PC-3 (cell line): ENCODE measurements around the gene ACSBG1. TPM values are rescaled to one million over a fixed set of nuclear protein-coding genes. Genes with fewer than 3 reads are reported as not detected.

ENCODE experiments used
- ATAC-seq: fragments of 200-7000 bp; cut with Tn5 transposase; 2 replicates; pipeline ENCODE4 v1.9.1; 2020; ENCODE audit warnings: mild to moderate bottlenecking, moderate library complexity
- BruUV-seq: library from RNA; stranded (reverse); fragments of 400-500 nt; replicated peaks from 2 replicates; lab custom pipeline; 2021; lab: Mats Ljungman, UMichigan
- CTCF ChIA-PET: fragments of 300-600 bp; sonication (Branson Sonifier 250); formaldehyde crosslinking; loops from one replicate; lab custom pipeline; 2022; ENCODE audit warnings: antibody characterized with exemption; lab: Charles Lee
- POLR2A ChIA-PET: fragments of 300-600 bp; sonication (Branson Sonifier 250); formaldehyde crosslinking; loops from one replicate; lab custom pipeline; 2022; ENCODE audit warnings: antibody characterized with exemption; ENCODE audit not compliant: unreplicated experiment; lab: Charles Lee
- DNase-seq: peaks from one replicate; pipeline ENCODE4 v3.0.0-alpha.2; 2015
- H2AFZ ChIP-seq: fragments of 300-600 bp; sonication (generic); 2 replicates; pipeline ENCODE4 v1.6.0; 2016; ENCODE audit warnings: antibody characterized with exemption, low read length
- H3F3A ChIP-seq: fragments of 300-600 bp; sonication (generic); one replicate; pipeline ENCODE4 v1.6.0; 2017; ENCODE audit warnings: antibody characterized with exemption, low read length, control low read depth, mild to moderate bottlenecking; ENCODE audit not compliant: unreplicated experiment
- H3K27ac ChIP-seq: fragments of 300-600 bp; sonication (generic); 2 replicates; pipeline ENCODE4 v1.5.1; 2016; ENCODE audit warnings: mild to moderate bottlenecking, low read length
- H3K27me3 ChIP-seq: fragments of 300-600 bp; sonication (generic); 2 replicates; pipeline ENCODE4 v1.6.1; 2016; ENCODE audit warnings: low read length, mixed read lengths
- H3K36me3 ChIP-seq: fragments of 300-600 bp; sonication (generic); 2 replicates; pipeline ENCODE4 v1.6.1; 2016; ENCODE audit warnings: low read depth, mixed run types, low read length, mixed read lengths
- H3K4me1 ChIP-seq: fragments of 300-600 bp; sonication (generic); 2 replicates; pipeline ENCODE4 v1.5.1; 2016; ENCODE audit warnings: low read length; ENCODE audit not compliant: insufficient read depth
- H3K4me2 ChIP-seq: fragments of 300-600 bp; sonication (generic); 2 replicates; pipeline ENCODE4 v1.6.0; 2016; ENCODE audit warnings: low read length
- H3K4me3 ChIP-seq: fragments of 300-600 bp; sonication (generic); 2 replicates; pipeline ENCODE4 v1.5.1; 2016; ENCODE audit warnings: mild to moderate bottlenecking, low read length, mixed read lengths
- H3K79me2 ChIP-seq: fragments of 300-600 bp; sonication (generic); 2 replicates; pipeline ENCODE4 v1.6.1; 2017; ENCODE audit warnings: low read length, mixed read lengths
- H3K9ac ChIP-seq: fragments of 300-600 bp; sonication (generic); 2 replicates; pipeline ENCODE4 v1.6.0; 2016; ENCODE audit warnings: mild to moderate bottlenecking, low read length
- H3K9me2 ChIP-seq: fragments of 300-600 bp; sonication (generic); replicated peaks from 2 replicates; pipeline ENCODE4 v1.6.1; 2016; ENCODE audit warnings: mixed run types, low read length, mixed read lengths
- H3K9me3 ChIP-seq: fragments of 300-600 bp; sonication (generic); 2 replicates; pipeline ENCODE4 v1.6.1; 2016; ENCODE audit warnings: low read length, mixed read lengths
- H4K20me1 ChIP-seq: fragments of 300-600 bp; sonication (generic); 2 replicates; pipeline ENCODE4 v1.6.1; 2016; ENCODE audit warnings: low read length, mixed read lengths
- EZH2 ChIP-seq: fragments of 300-600 bp; sonication (generic); IDR thresholded peaks from one replicate; pipeline ENCODE4 v1.6.1; 2017; ENCODE audit warnings: antibody characterized with exemption, mild to moderate bottlenecking, low read length; ENCODE audit not compliant: unreplicated experiment
- EZH2phosphoT487 ChIP-seq: fragments of 300-600 bp; sonication (generic); IDR thresholded peaks from 2 replicates; pipeline ENCODE4 v1.6.1; 2018; ENCODE audit warnings: mild to moderate bottlenecking, antibody characterized with exemption, low read length, borderline replicate concordance
- intact Hi-C: fragments of 100-400 bp; cut with micrococcal nuclease; formaldehyde crosslinking; loops from 2 replicates; pipeline ENCODE4 v1.9.0; 2023
- total RNA-seq: library from RNA; depleted of rRNA; stranded (reverse); fragments of >200 nt; gene quantifications from 2 replicates; pipeline ENCODE4 v1.2.3, GENCODE V29; 2014
- TF ChIP-seq, protein P1 (sequence below): fragments of 300-600 bp; sonication (generic); conservative IDR thresholded peaks from 2 replicates; pipeline ENCODE4 v1.5.1; 2017; ENCODE audit warnings: antibody characterized with exemption, low read depth, mild to moderate bottlenecking, low read length

ACSBG1 gene
- total RNA-seq, 1 experiment from 2014 or later, result 0.36 TPM

DNA sequence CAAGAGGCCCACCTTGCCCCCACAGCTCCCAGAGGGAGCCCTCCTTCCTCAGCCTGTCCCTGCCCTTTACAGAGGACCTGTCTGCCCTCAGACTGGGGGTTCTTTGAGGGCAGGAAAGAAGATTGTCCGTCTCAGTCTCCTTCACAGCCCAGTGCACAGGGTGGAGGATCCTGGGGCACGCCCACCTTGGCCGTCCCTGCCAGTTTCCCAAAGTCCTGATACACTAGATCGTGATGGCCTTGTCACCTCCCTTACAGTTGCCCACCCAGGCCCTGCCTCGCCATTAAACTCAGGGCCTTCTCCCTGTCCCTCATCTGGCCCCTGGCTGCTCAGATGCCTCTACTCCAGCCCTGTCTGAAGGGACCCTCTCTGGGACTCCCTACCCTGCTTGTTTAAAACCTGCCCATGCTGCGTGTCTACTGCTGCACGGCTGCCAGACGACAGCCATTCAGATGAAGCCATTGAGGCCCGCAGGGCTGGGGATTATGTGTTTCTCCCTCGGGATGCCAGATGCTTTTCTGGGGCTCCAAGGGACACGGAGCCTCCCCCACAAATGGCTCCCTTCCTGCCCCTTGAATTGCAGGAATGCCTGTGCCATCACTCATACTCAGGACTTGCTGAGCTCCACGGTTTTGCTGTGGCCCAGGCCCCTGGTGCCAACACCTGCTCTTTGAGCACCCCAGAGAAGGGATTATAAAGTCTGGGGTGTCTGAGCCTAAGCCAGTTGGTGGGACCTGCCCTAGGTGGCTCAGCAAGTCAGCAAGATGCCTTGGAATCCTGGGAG lies 27.8 kb downstream of the ACSBG1 start:
- Histone ChIP-seq H3K4me3 (no peak overlapping the region), H3K4me2 (no peak overlapping the region; the same call in 1 of the 2 replicates), H3K36me3 (no peaks in the 10 kb centered on the region), H3F3A (no peaks in the 10 kb centered on the region), H3K27ac (peak overlapping the region; percentile 4; the same call in 1 of the 2 replicates), H4K20me1 (no peaks in the 10 kb centered on the region), H3K9me2 (no peaks in the 10 kb centered on the region), H3K9me3 (no peaks in the 10 kb centered on the region), H3K4me1 (peaks cover 38% of the 10 kb centered on the region), H3K9ac (no peak overlapping the region), H3K79me2 (no peaks in the 10 kb centered on the region), H2AFZ (no peak overlapping the region), H3K27me3 (no peaks in the 10 kb centered on the region)
- CTCF ChIA-PET, result no interaction called here
- DNase-seq (no peak), ATAC-seq (no peak)
- TF ChIP-seq, protein P1, sequence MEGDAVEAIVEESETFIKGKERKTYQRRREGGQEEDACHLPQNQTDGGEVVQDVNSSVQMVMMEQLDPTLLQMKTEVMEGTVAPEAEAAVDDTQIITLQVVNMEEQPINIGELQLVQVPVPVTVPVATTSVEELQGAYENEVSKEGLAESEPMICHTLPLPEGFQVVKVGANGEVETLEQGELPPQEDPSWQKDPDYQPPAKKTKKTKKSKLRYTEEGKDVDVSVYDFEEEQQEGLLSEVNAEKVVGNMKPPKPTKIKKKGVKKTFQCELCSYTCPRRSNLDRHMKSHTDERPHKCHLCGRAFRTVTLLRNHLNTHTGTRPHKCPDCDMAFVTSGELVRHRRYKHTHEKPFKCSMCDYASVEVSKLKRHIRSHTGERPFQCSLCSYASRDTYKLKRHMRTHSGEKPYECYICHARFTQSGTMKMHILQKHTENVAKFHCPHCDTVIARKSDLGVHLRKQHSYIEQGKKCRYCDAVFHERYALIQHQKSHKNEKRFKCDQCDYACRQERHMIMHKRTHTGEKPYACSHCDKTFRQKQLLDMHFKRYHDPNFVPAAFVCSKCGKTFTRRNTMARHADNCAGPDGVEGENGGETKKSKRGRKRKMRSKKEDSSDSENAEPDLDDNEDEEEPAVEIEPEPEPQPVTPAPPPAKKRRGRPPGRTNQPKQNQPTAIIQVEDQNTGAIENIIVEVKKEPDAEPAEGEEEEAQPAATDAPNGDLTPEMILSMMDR, result no peak
- TF ChIP-seq EZH2 (no peak), EZH2phosphoT487 (no peak)
- intact Hi-C loops, result no loop called here
- no TSS peak for BruUV-seq
- POLR2A ChIA-PET, result no interaction called here

DNA sequence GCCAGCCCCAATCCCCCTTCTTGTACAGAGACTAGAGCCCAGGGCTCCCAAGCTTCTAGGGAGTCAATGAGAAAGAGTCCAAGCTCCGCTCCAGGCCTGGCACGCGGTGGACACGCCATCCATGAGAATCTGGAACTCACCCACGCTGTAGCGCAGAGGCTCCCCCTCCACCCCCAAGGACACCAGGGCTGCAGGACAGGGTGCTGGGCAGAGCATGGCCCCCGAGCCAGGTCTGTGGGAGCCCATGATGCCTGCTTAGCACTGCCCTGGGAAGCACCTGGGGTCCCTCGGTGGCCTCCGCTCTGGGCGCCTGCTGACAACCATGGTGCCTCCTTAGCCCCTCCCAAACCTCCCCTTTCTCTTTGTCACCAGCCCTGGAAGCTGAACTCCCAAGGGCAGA lies 28.5 kb downstream of the ACSBG1 start:
- CTCF ChIA-PET, result no interaction called here

More for the DNA sequence above, 28.5 kb downstream of the ACSBG1 start:
- no peak overlapping the region for H3K27ac ChIP-seq
- TF ChIP-seq EZH2phosphoT487 (no peak), EZH2 (no peak)
- TF ChIP-seq, protein P1, result no peak
- H3K4me3 ChIP-seq, result no peak overlapping the region
- H3K9me3 ChIP-seq, result no peaks in the 10 kb centered on the region
- no peak for DNase-seq
- H4K20me1 ChIP-seq, result no peaks in the 10 kb centered on the region
- H3K36me3 ChIP-seq, result no peaks in the 10 kb centered on the region
- no peaks in the 10 kb centered on the region for H3K27me3 ChIP-seq
- intact Hi-C loops, result no loop called here
- H3K9me2 ChIP-seq, result no peaks in the 10 kb centered on the region
- peaks cover 32% of the 10 kb centered on the region for H3K4me1 ChIP-seq
- POLR2A ChIA-PET, result no interaction called here
- no TSS peak for BruUV-seq
- ATAC-seq, result no peak
- no peaks in the 10 kb centered on the region for H3F3A ChIP-seq
- no peak overlapping the region for H3K4me2 ChIP-seq
- H3K9ac ChIP-seq, result no peak overlapping the region
- no peak overlapping the region for H2AFZ ChIP-seq
- no peaks in the 10 kb centered on the region for H3K79me2 ChIP-seq
